Peyer's patch (tissue), 4 donors: ENCODE results near the gene ZNF503. TPM values are rescaled to one million over a fixed set of nuclear protein-coding genes. Genes with fewer than 3 reads are reported as not detected.

ENCODE experiments used
- DNase-seq, 3 donors: peaks; one replicate each; pipeline ENCODE4 v3.0.0-alpha.2; 2017 to 2019
- H3K27ac ChIP-seq, 4 donors: fragments of 200-600 bp; sonication (generic); one replicate each; pipeline ENCODE4 v1.5.1; 2016 to 2019
- H3K27me3 ChIP-seq, 2 donors: fragments of 200-600 bp; sonication (generic); one replicate each; pipeline ENCODE4 v1.5.1; 2019
- H3K36me3 ChIP-seq, 3 donors: fragments of 200-600 bp; sonication (generic); one replicate each; pipeline ENCODE4 v1.5.1; 2016 to 2019
- H3K4me1 ChIP-seq, 4 donors: fragments of 200-600 bp; sonication (generic); one replicate each; pipeline ENCODE4 v1.5.1; 2016 to 2019
- H3K4me3 ChIP-seq, 4 donors: fragments of 200-600 bp; sonication (generic); 1 replicate in 3 of 4; 2 replicates in 1 of 4; pipeline ENCODE4 v1.5.1; 2016 to 2019; ENCODE audit warnings: mild to moderate bottlenecking in 1 of 4
- H3K9me3 ChIP-seq, 4 donors: fragments of 200-600 bp; sonication (generic); one replicate each; pipeline ENCODE4 v1.5.1; 2016 to 2019; ENCODE audit warnings: mild to moderate bottlenecking in 1 of 4
- CTCF ChIP-seq, 6 experiments: fragments of 450-650 bp in 4 of 6; fragments of 200-600 bp in 2 of 6; sonication (generic) in 1 of 6; IDR thresholded peaks; one replicate each; pipeline ENCODE4 v1.5.1; 2017 to 2019; ENCODE audit warnings: antibody characterized with exemption in 6 of 6, mild to moderate bottlenecking in 3 of 6, moderate library complexity in 1 of 6
- POLR2A ChIP-seq, 2 donors: fragments of 450-650 bp; IDR thresholded peaks; one replicate each; pipeline ENCODE4 v1.5.1; 2017; ENCODE audit warnings: antibody characterized with exemption in 2 of 2, mild to moderate bottlenecking in 2 of 2, moderate library complexity in 2 of 2
- total RNA-seq, 4 donors: library from RNA; depleted of rRNA; stranded (reverse); fragments of >200 nt; gene quantifications; one replicate each; pipeline ENCODE4 v1.1.0, GENCODE V29; 2016

ZNF503 gene
- total RNA-seq, 4 donors from 2014 or later: 5.2 to 9.1 (median 6.4) TPM

GRCh38 chr10:75434291-75434690, 32.7 kb upstream of the ZNF503 start:
- Histone ChIP-seq H3K9me3 (no peaks in the 10 kb centered on the region), H3K4me3 (no peak overlapping the region), H3K27ac (no peak overlapping the region), H3K36me3 (no peaks in the 10 kb centered on the region), H3K4me1 (peaks cover 0 to 24% (median 0%) of the 10 kb centered on the region in 4 donors), H3K27me3 (no peaks in the 10 kb centered on the region)
- no peak for DNase-seq
- TF ChIP-seq CTCF (IDR thresholded peaks at IDR 0.05) (no peak), POLR2A (IDR thresholded peaks at IDR 0.05) (no peak)

GRCh38 chr10:75433216-75433615, 31.7 kb upstream of the ZNF503 start:
- Histone ChIP-seq H3K9me3 (no peaks in the 10 kb centered on the region), H3K27me3 (no peaks in the 10 kb centered on the region), H3K36me3 (no peaks in the 10 kb centered on the region), H3K4me1 (peaks cover 0 to 24% (median 0%) of the 10 kb centered on the region in 4 donors), H3K4me3 (no peak overlapping the region), H3K27ac (no peak overlapping the region)
- TF ChIP-seq CTCF (IDR thresholded peaks at IDR 0.05) (no peak), POLR2A (IDR thresholded peaks at IDR 0.05) (no peak)
- no peak for DNase-seq

DNA sequence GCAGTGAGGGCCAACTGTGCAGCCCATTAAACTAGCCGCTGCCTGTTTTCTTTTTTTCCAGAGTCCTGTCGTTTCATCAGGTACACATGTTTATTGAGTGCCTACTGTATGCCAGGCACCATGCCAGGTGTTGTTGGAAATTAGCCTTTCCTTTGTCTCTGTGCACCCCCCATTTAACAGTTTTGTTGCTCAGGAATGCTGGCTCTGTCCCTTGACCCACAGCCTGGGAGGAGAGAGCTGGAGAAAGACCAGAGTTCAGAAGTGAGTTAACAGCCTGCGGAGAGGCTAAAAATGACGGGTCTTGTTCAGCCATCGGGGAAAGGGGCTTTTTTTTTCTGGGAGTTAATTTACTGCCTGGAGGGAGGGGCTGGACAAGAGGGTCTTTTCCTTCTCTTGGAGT, 31.2 kb upstream of the ZNF503 start:
- no peak for TF ChIP-seq CTCF (IDR thresholded peaks at IDR 0.05)
- TF ChIP-seq POLR2A (IDR thresholded peaks at IDR 0.05): no peak
- H3K4me1 ChIP-seq: peaks cover 0 to 24% (median 0%) of the 10 kb centered on the region in 4 donors
- H3K9me3 ChIP-seq: no peaks in the 10 kb centered on the region
- H3K4me3 ChIP-seq: no peak overlapping the region
- H3K27me3 ChIP-seq: no peaks in the 10 kb centered on the region
- no peaks in the 10 kb centered on the region for H3K36me3 ChIP-seq
- no peak for DNase-seq
- no peak overlapping the region for H3K27ac ChIP-seq

DNA sequence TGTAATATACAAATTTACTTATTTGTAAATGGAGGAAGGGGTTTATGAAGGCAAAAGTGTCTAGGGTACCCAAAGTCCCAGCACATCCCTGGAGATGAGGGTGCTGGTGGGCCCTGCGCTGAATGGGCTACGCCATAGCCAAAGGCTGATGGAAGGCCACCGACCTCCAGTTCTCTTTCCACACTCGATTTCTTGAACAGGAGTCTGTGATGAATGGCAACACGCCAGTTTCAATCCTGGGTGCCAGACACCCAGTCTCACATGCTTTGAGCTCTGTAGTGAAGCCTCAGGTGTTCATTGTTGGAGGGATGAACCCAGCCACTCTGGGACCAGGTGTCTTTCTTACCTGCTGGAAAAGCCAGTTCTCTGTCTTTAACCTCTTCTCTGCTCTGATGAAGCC, 30.6 kb upstream of the ZNF503 start:
- Histone ChIP-seq H3K4me1 (peaks cover 0 to 24% (median 0%) of the 10 kb centered on the region in 4 donors), H3K4me3 (peak overlapping the region in 2 of 4 donors; percentile 67 to 76), H3K27me3 (no peaks in the 10 kb centered on the region), H3K27ac (no peak overlapping the region), H3K36me3 (no peaks in the 10 kb centered on the region), H3K9me3 (no peaks in the 10 kb centered on the region)
- no peak for TF ChIP-seq POLR2A (IDR thresholded peaks at IDR 0.05)
- no peak for TF ChIP-seq CTCF (IDR thresholded peaks at IDR 0.05)
- no peak for DNase-seq

DNA sequence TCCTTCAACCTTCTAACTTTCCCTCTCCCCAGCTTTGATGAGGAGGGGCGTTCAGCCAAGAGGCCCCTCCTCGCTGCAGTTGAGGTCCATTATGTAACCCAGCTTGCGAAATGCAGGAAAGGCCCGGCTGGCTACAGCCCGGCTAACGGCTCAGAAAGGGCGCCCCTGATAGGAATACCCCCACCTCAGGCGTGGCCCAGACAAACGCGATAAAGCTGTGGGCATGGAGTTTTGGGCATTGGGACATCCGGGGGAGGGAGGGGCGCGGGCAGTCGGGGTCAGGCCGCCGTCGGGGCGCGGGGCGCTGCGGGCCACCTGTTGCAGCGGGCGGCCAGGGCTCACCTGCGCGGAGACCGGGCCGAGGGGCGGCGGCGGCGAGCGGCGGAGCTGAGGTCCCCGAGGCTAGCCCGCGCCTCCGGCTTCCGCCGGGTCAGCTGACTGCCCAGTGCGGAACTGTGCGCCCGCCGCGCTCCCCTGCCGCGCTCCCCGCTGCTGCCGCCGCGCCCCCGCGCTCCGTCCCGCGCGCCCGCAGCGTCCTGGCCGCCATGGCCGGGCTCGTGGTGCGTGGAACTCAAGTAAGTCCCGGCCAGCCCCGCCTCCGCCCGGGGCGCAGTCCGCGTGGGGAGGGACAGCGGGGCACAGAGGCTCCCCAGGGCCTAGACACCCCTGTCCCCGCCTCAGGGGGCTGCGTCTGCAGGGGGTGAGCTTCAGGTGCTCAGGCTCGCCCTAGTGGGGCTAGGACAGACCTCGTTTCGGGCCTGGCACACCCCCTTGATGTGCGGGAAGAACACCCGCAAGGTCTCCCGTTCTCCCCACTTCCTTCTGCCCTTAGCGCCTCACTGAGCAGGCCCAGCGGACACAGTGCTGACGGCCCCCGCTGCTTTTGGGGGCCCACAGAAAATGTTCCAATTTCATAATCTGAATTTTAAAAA, 29.9 kb upstream of the ZNF503 start, which contains the start of gene LRMDA:
LRMDA (plus strand) TSS at position 445 of the 932 bp plus-strand sequence.
- H3K27ac ChIP-seq: peak within 1 kb of the TSS; percentile 38 to 79 (median 66)
- H3K9me3 ChIP-seq: no peaks in the 10 kb centered on the region
- DNase-seq: peak in 1 of 3 donors; percentile 63
- H3K4me1 ChIP-seq: peaks cover 0 to 24% (median 0%) of the 10 kb centered on the region in 4 donors
- H3K4me3 ChIP-seq: peak within 1 kb of the TSS; percentile 32 to 76 (median 54)
- TF ChIP-seq POLR2A (IDR thresholded peaks at IDR 0.05) (no peak), CTCF (IDR thresholded peaks at IDR 0.05) (no peak)
- no peaks in the 10 kb centered on the region for H3K36me3 ChIP-seq
- no peaks in the 10 kb centered on the region for H3K27me3 ChIP-seq
